GM12874 (cell line): ENCODE data around the gene MYO3B.

ENCODE experiments used
- TF ChIP-seq, protein P1 (sequence below): IDR thresholded peaks from 2 replicates; pipeline ENCODE4 v1.5.1; 2011; ENCODE audit warnings: low read depth, mild to moderate bottlenecking, control low read depth, low read length, moderate library complexity; ENCODE audit not compliant: insufficient read depth

MYO3B gene

DNA sequence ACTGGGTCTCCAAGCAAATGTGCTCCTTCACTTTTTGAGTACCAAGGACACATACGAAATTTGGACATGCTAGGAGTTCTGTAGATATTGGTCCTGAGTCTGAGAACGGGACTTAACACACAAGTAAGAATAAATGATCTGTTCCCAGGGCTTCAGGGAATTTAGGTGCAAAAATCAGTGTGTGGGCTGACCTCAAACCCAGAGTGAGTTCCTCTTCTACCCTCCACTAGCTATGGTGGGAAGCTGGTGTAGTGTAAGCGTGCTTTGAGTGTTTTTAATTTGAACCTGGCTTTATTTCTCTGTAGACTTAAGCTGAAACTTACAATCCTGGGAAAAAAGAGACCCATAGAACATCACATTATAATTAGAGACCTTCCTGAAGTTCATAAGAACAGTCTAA, 50.5 kb downstream of the MYO3B start:
- TF ChIP-seq, protein P1, sequence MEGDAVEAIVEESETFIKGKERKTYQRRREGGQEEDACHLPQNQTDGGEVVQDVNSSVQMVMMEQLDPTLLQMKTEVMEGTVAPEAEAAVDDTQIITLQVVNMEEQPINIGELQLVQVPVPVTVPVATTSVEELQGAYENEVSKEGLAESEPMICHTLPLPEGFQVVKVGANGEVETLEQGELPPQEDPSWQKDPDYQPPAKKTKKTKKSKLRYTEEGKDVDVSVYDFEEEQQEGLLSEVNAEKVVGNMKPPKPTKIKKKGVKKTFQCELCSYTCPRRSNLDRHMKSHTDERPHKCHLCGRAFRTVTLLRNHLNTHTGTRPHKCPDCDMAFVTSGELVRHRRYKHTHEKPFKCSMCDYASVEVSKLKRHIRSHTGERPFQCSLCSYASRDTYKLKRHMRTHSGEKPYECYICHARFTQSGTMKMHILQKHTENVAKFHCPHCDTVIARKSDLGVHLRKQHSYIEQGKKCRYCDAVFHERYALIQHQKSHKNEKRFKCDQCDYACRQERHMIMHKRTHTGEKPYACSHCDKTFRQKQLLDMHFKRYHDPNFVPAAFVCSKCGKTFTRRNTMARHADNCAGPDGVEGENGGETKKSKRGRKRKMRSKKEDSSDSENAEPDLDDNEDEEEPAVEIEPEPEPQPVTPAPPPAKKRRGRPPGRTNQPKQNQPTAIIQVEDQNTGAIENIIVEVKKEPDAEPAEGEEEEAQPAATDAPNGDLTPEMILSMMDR = no peak

DNA sequence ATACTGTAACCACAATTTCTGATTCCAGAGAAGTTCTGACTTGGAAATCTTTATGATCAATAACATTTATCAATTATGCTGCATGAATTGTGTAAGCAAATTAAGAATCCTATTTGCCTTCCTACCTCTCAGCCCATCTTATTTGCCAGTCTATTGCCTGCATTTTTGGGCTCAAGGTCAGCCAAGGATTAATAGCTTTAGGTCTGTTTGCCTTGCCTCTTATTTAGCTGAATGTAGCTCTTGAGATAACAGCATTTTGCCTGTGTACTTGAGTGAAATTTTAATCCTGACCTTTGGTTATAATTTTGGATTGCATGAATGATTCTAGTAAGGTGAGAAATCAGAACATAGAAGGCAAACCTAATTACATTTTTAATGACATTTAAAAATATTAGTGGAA, 51.2 kb downstream of the MYO3B start:
- TF ChIP-seq, protein P1 = no peak

DNA sequence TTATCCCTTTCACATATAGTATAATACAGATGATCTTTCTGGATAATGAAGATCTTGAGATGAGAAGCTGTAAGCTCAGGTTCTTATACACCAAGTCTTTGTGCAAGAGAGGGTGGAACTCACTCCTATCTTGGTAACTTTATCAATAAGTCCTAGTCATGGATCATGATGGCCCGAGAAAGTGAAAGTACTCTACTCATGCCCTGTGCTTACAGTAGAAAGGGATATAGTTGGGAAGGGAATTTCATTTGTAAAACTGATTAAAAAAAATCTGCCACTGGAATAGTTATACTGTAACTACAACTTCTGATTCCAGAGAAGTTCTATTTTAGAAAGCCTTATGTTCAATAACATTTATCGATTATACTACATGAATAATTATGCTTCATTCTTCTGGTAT, 51.8 kb downstream of the MYO3B start:
- TF ChIP-seq, protein P1 = no peak

DNA sequence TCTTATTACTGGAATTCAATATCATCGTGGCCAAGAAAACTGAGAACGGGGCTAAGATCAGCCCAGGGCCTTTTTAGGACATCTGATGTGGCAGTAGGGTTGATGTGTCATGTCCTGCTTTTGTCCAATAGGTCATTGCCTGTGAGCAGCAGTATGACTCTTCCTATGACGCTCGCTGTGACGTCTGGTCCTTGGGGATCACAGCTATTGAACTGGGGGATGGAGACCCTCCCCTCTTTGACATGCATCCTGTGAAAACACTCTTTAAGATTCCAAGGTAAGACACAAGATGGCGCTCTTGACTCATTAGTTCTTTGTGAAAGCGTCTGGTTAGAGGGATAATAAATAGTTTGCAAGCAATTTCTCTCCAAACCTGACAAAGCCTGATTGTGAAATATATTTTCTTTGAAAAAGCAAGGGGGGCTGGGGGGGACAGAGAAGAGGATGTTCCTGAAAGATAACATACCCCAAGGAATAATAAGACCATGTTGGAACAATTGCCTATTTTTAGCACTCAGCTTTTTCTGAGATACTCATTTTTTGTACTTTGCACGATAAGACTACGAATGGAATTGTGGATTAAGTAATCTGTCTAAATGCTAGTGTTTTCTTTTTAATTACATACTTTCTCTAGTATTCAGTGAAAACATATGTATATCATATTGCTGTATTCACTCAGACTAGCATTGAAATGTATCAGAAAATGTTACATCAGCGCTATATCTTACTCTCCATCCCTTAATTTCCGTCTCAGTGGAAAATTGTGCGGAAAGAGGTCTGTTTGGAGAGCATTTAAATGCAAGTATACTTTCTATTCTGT, 58.1 kb downstream of the MYO3B start:
- TF ChIP-seq, protein P1 = peak; percentile 50; the same call in 1 of the 2 replicates

DNA sequence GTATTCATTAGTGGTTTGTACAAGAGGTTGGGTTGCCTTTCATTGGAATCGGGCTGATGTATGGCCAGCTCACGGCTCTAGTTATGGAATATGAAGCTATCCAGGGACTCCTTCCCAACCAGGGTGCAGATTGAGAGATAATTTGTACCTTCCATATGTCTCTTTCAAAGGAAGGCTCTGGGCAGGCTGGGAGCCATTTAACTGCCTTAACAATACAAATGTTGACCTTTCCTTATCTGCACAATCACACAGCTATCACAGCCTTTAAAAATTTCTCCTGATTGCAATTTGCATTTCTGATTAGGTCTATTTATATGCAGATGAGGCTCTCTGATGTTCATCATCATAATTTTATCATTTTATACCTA, 58.7 kb downstream of the MYO3B start:
- TF ChIP-seq, protein P1 = no peak

DNA sequence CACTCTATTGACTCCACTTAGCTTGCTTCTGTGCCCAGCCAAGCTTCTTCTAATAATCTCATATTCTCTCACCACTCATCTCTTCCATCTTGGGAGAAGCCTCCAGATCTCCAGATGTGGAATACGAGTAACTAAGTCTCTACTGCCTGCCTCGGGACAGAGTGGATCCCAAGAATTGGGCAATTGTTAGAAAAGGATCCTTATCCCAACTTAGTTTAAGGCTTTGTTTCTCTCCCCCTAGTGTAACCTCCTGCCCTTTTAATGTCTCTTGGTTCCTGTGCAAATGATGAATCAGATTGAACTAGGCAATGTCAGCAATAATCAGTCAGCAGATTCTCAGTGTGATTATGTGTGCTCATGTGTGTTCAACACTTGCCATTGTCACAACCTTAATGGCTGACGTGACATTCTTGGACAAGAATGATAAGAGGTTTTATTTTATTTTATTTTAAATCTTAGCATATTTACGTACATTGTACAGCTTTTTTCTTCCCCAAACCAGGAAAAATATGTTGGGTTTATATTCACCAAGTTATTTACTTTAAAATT, 59.7 kb downstream of the MYO3B start:
- TF ChIP-seq, protein P1 = no peak

DNA sequence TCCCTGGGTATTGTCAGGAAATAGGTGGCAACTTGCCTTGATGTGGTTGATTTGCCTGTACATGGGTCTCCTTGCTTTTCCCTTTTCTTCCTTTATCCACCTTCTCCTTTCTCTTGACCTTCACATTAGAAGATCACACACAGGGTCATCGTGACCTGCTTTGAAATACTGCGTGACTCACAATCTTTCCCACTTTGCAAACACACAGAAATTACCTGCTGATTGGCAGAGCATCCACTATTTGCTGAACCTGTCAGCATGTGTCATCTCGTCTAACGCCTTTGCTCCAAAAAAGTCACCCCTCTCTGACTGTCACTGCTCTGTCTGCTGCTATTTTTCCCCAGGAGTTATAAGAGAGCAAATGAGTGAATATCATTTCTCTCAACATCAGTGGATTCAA, 60.8 kb downstream of the MYO3B start:
- TF ChIP-seq, protein P1 = no peak
